Esophagus muscularis mucosa (tissue), 4 donors: Measurements from ENCODE around the gene NOS1. TPM values are rescaled to one million over a fixed set of nuclear protein-coding genes. Genes with fewer than 3 reads are reported as not detected.

Source experiments
- DNase-seq: peaks from one replicate; pipeline ENCODE4 v3.0.0-alpha.2; 2017; ENCODE audit errors: extremely low spot score
- H3K27ac ChIP-seq, 4 donors: fragments of 200-600 bp; sonication (generic); replicated peaks in 1 of 4; 1 replicate in 3 of 4; 2 replicates in 1 of 4; pipeline ENCODE4 v1.5.1; 2016 to 2019; ENCODE audit warnings: mild to moderate bottlenecking in 1 of 4
- H3K27me3 ChIP-seq, 4 donors: fragments of 200-600 bp; sonication (generic); one replicate each; pipeline versions ENCODE4 v1.5.1 to v1.6.0; 2016 to 2019
- H3K36me3 ChIP-seq, 4 donors: fragments of 200-600 bp; sonication (generic); one replicate each; pipeline ENCODE4 v1.5.1; 2016 to 2019
- H3K4me1 ChIP-seq, 4 donors: fragments of 200-600 bp; sonication (generic); one replicate each; pipeline ENCODE4 v1.5.1; 2016 to 2019
- H3K4me3 ChIP-seq, 4 donors: fragments of 200-600 bp; sonication (generic); 1 replicate in 2 of 4; 2 replicates in 2 of 4; pipeline ENCODE4 v1.5.1; 2016 to 2019; ENCODE audit warnings: mild to moderate bottlenecking in 4 of 4, moderate library complexity in 1 of 4
- H3K9me3 ChIP-seq, 4 donors: fragments of 200-600 bp; sonication (generic); 1 replicate in 3 of 4; 2 replicates in 1 of 4; pipeline ENCODE4 v1.5.1; 2016 to 2019
- EP300 ChIP-seq: sonication (generic); formaldehyde crosslinking; IDR thresholded peaks from one replicate; pipeline ENCODE4 v1.6.1; 2017; ENCODE audit warnings: antibody characterized with exemption
- POLR2A ChIP-seq: fragments of 450-650 bp; IDR thresholded peaks from one replicate; pipeline ENCODE4 v1.6.1; 2017; ENCODE audit warnings: antibody characterized with exemption, moderate library complexity, mild to moderate bottlenecking, low read depth
- POLR2AphosphoS5 ChIP-seq, 2 donors: sonication (generic); formaldehyde crosslinking; IDR thresholded peaks; one replicate each; pipeline ENCODE4 v1.6.1; 2017; ENCODE audit warnings: antibody characterized with exemption in 2 of 2
- WGBS: methylation state at CpG from one replicate; pipeline ENCODE4 v1.1.5; 2018; 5-methylcytosine and 5-hydroxymethylcytosine counted together
- intact Hi-C: fragments of 100-400 bp; cut with DNase I; formaldehyde crosslinking; loops from one replicate; pipeline ENCODE4 v1.15.1; 2023
- total RNA-seq, 4 donors: library from RNA; depleted of rRNA; stranded (reverse); fragments of >200 nt; gene quantifications; one replicate each; pipeline versions ENCODE4 v1.1.0 to v1.2.1, GENCODE V29; 2016
- TF ChIP-seq, protein P1 (sequence below), 3 experiments: fragments of 200-600 bp in 2 of 3; fragments of 450-650 bp in 1 of 3; sonication (generic) in 2 of 3; IDR thresholded peaks; one replicate each; pipeline ENCODE4 v1.5.1; 2017 to 2019; ENCODE audit warnings: antibody characterized with exemption in 3 of 3, mild to moderate bottlenecking in 2 of 3, moderate library complexity in 1 of 3

The NOS1 gene
- total RNA-seq, 4 donors from 2014 or later = 1.7 to 4.0 (median 3.1) TPM

DNA sequence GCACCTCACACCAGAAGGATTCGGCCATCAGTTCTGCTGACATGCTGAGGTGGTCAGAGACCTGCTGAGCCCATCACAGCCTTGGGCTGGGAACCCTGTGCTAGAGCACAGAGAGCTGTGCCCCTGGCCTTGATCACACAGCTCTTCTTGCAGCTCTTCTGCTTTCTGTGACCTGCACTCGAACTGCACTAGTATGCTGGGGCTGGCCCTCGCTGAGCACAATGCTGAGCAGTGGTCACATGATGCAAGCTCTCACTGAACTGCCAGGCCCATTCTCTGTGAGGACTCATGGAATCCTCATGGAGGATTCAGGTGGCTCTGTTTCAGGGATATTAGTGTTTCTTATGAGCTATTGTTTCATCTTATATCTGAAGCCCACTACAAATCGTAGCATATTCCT lies 193.7 kb downstream of the NOS1 start:
- TF ChIP-seq, protein P1, sequence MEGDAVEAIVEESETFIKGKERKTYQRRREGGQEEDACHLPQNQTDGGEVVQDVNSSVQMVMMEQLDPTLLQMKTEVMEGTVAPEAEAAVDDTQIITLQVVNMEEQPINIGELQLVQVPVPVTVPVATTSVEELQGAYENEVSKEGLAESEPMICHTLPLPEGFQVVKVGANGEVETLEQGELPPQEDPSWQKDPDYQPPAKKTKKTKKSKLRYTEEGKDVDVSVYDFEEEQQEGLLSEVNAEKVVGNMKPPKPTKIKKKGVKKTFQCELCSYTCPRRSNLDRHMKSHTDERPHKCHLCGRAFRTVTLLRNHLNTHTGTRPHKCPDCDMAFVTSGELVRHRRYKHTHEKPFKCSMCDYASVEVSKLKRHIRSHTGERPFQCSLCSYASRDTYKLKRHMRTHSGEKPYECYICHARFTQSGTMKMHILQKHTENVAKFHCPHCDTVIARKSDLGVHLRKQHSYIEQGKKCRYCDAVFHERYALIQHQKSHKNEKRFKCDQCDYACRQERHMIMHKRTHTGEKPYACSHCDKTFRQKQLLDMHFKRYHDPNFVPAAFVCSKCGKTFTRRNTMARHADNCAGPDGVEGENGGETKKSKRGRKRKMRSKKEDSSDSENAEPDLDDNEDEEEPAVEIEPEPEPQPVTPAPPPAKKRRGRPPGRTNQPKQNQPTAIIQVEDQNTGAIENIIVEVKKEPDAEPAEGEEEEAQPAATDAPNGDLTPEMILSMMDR (IDR thresholded peaks at IDR 0.05) = no peak
- TF ChIP-seq POLR2AphosphoS5 (IDR thresholded peaks at IDR 0.05) (no peak), POLR2A (no peak), EP300 (no peak)
- peaks cover 65 to 100% (median 89%) of the 10 kb centered on the region in 4 donors for H3K36me3 ChIP-seq
- no peak overlapping the region for H3K27ac ChIP-seq
- H3K27me3 ChIP-seq = no peaks in the 10 kb centered on the region
- intact Hi-C loops = no loop called here
- WGBS = 98% methylated on average over 4 of the region's 4 CpGs
- DNase-seq = no peak
- no peak overlapping the region for H3K4me3 ChIP-seq
- no peaks in the 10 kb centered on the region for H3K4me1 ChIP-seq
- H3K9me3 ChIP-seq = no peaks in the 10 kb centered on the region

DNA sequence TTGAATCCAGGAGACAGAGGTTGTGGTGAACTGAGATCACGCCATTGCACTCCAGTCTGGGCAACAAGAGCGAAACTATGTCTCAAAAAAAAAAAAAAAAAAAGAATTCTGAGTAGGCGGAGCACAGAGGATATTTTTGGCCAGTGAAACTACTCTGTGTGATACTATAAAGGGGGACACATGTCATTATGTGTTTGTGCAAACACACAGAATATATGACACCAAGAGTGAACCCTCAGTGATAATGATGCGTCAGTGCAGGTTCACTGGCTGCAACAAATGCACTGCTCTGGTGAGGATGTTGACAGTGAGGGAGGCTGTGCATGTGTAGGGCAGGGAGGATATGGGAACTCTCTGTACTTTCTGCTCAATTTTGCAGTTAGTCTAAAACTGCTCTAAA lies 195.3 kb downstream of the NOS1 start:
- Histone ChIP-seq H3K9me3 (no peaks in the 10 kb centered on the region), H3K4me3 (no peak overlapping the region), H3K4me1 (no peaks in the 10 kb centered on the region), H3K36me3 (peaks cover 68 to 100% (median 90%) of the 10 kb centered on the region in 4 donors), H3K27ac (no peak overlapping the region), H3K27me3 (no peaks in the 10 kb centered on the region)
- 95% methylated on average over 4 of the region's 4 CpGs for WGBS
- DNase-seq = no peak
- intact Hi-C loops = no loop called here
- TF ChIP-seq POLR2AphosphoS5 (IDR thresholded peaks at IDR 0.05) (no peak), POLR2A (no peak), EP300 (no peak)
- TF ChIP-seq, protein P1 (IDR thresholded peaks at IDR 0.05) = no peak

DNA sequence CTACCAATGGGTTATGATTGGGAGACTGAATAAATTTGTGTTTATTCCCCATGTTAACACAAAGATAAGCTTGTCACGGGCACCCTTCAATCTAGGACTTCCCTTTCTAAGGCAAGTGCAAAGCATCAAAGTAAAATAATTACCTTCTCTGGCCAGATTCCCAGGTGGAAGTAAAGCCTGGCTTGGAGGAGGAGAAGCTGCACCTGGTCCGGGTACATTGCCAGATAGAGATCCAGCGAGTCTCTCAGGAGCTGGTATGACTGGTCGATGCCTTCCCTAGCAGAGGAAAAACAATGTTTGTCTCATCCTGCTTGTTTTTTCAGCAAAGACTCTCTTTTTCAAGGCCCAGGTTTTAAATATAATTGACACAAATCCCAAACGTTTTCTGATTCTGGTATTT lies 196.1 kb downstream of the NOS1 start:
- Histone ChIP-seq H3K27me3 (no peaks in the 10 kb centered on the region), H3K36me3 (peaks cover 72 to 100% (median 90%) of the 10 kb centered on the region in 4 donors), H3K4me1 (no peaks in the 10 kb centered on the region), H3K4me3 (no peak overlapping the region), H3K27ac (no peak overlapping the region), H3K9me3 (no peaks in the 10 kb centered on the region)
- DNase-seq = no peak
- WGBS = 65% methylated on average over 5 of the region's 5 CpGs
- TF ChIP-seq, protein P1 (IDR thresholded peaks at IDR 0.05) = no peak
- TF ChIP-seq EP300 (no peak), POLR2A (no peak), POLR2AphosphoS5 (IDR thresholded peaks at IDR 0.05) (no peak)
- intact Hi-C loops = no loop called here

DNA sequence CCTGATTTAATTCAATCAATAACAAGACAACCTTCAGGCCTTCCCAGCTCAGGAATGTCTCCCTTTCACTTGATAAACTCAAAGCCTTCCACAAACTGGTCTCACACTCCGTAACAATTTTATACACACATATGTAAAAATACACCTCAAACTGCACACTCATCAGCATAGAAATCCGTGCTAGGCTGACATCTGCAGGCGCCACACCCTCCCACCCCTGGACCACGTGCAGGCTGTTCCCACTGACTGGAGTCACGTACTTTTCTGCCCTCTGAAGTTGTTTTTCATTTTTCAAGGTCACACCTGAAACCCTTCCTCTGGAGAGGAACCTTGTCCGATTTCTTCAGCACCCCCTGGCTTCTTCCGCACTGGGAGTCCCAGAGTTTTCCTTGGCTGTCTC lies 198.8 kb downstream of the NOS1 start:
- intact Hi-C loops = no loop called here
- 87% methylated on average over 7 of the region's 7 CpGs for WGBS
- no peak overlapping the region for H3K27ac ChIP-seq
- H3K4me1 ChIP-seq = no peaks in the 10 kb centered on the region
- no peaks in the 10 kb centered on the region for H3K27me3 ChIP-seq
- H3K4me3 ChIP-seq = no peak overlapping the region
- no peak for TF ChIP-seq EP300
- TF ChIP-seq, protein P1 (IDR thresholded peaks at IDR 0.05) = no peak
- no peak for TF ChIP-seq POLR2A
- no peak for TF ChIP-seq POLR2AphosphoS5 (IDR thresholded peaks at IDR 0.05)
- no peaks in the 10 kb centered on the region for H3K9me3 ChIP-seq
- no peak for DNase-seq
- H3K36me3 ChIP-seq = peaks cover 86 to 100% (median 99%) of the 10 kb centered on the region in 4 donors

DNA sequence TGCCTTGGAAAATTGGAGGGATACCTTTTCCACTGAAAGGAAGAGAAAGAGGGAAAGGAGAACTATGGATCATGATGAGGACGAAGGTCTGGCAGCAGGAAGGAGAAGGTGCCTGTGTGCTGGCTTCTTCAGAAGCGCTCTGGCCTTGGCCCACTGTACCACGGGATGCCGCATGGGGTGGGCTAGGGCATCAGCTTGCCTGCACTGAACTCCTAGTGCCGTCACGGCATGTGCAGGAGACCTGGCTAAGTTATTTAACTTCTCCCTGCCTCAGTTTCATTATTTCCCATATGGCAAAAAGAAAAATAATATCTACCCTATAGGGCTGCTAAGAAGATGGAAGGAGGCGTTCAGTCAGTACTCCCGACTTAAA lies 199.3 kb downstream of the NOS1 start:
- no peaks in the 10 kb centered on the region for H3K27me3 ChIP-seq
- WGBS = 93% methylated on average over 8 of the region's 8 CpGs
- TF ChIP-seq EP300 (no peak), POLR2A (no peak), POLR2AphosphoS5 (IDR thresholded peaks at IDR 0.05) (no peak)
- TF ChIP-seq, protein P1 (IDR thresholded peaks at IDR 0.05) = no peak
- DNase-seq = no peak
- peaks cover 82 to 100% (median 99%) of the 10 kb centered on the region in 4 donors for H3K36me3 ChIP-seq
- no peaks in the 10 kb centered on the region for H3K4me1 ChIP-seq
- no peaks in the 10 kb centered on the region for H3K9me3 ChIP-seq
- H3K4me3 ChIP-seq = no peak overlapping the region
- intact Hi-C loops = no loop called here
- H3K27ac ChIP-seq = no peak overlapping the region
